WERI-Rb-1 (cell line): ENCODE results near the gene GUCA2B.

ENCODE experiments used
- DNase-seq: peaks from one replicate; pipeline ENCODE4 v3.0.0-alpha.2; 2020
- H3K27ac ChIP-seq: fragments of 250-450 bp; sonication (Bioruptor Pico); 2 replicates; pipeline ENCODE4 v1.5.1; 2020; ENCODE audit warnings: mild to moderate bottlenecking, moderate library complexity
- H3K27me3 ChIP-seq: fragments of 250-450 bp; sonication (Bioruptor Pico); 2 replicates; pipeline ENCODE4 v1.5.1; 2021; ENCODE audit warnings: mild to moderate bottlenecking, low read depth, moderate library complexity; ENCODE audit not compliant: insufficient read depth, severe bottlenecking
- H3K36me3 ChIP-seq: fragments of 250-450 bp; sonication (Bioruptor Pico); 2 replicates; pipeline ENCODE4 v1.5.1; 2020; ENCODE audit warnings: mild to moderate bottlenecking, moderate library complexity
- H3K4me3 ChIP-seq: 2 replicates; pipeline ENCODE4 v1.5.1; 2011; ENCODE audit warnings: low read depth, mild to moderate bottlenecking, control low read depth, low read length
- H3K9me3 ChIP-seq: fragments of 250-450 bp; sonication (Bioruptor Pico); 2 replicates; pipeline ENCODE4 v1.5.1; 2021; ENCODE audit warnings: mild to moderate bottlenecking, moderate library complexity; ENCODE audit not compliant: severe bottlenecking
- TF ChIP-seq, protein P1 (sequence below): IDR thresholded peaks from 2 replicates; pipeline ENCODE4 v1.5.1; 2011; ENCODE audit warnings: low read depth, mild to moderate bottlenecking, control low read depth, inconsistent platforms, low read length

The GUCA2B gene

DNA sequence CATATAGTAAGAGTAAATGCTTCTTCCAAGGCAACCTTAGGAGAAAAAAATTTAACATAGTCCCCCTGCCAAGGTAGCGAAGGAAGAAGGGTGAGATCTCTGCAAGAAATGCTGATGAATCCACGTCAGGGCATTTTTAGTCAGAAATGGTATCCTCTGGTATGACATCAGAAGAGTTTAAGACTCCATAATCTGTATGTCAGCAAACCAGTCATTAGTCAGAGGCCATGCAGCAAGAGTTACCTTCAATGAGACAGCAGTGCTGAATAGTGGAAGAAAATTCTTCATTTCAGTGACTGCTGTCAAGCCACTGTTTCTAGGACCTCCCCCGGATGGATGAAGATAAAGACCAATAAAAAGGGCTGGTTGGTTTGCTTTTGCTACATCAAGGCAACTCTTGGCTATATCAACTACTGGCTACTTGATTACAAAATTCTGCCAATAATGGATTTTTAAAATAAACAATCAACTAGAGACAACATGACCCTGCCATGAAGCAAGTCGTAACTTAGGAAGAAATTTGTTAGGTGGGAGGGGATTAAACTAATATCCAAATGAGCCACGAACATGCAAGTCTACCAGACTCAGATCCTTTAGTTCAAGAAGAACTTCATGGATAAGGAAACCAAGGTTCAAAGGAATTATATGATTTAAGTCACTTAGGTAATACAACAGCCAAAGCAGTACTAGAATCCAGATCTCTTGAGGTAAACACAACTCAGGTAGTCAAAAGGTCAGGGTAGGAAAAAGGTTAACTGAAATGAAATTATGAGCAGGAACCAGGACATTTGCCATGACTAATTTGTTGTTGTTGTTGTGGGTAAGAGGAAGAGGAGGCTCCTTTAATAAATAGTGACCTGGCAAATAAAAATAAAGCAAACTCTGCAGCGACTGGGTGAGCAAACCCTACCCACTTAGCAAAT lies 37.0 kb downstream of the GUCA2B start:
- TF ChIP-seq, protein P1, sequence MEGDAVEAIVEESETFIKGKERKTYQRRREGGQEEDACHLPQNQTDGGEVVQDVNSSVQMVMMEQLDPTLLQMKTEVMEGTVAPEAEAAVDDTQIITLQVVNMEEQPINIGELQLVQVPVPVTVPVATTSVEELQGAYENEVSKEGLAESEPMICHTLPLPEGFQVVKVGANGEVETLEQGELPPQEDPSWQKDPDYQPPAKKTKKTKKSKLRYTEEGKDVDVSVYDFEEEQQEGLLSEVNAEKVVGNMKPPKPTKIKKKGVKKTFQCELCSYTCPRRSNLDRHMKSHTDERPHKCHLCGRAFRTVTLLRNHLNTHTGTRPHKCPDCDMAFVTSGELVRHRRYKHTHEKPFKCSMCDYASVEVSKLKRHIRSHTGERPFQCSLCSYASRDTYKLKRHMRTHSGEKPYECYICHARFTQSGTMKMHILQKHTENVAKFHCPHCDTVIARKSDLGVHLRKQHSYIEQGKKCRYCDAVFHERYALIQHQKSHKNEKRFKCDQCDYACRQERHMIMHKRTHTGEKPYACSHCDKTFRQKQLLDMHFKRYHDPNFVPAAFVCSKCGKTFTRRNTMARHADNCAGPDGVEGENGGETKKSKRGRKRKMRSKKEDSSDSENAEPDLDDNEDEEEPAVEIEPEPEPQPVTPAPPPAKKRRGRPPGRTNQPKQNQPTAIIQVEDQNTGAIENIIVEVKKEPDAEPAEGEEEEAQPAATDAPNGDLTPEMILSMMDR = no peak
- Histone ChIP-seq H3K27ac (no peak overlapping the region), H3K36me3 (peaks cover 54% of the 10 kb centered on the region), H3K27me3 (no peaks in the 10 kb centered on the region), H3K9me3 (no peaks in the 10 kb centered on the region), H3K4me3 (no peak overlapping the region)
- no peak for DNase-seq

- TF ChIP-seq, protein P1 = no peak
- Histone ChIP-seq H3K27me3 (no peaks in the 10 kb centered on the region), H3K4me3 (no peak overlapping the region), H3K36me3 (peaks cover 62% of the 10 kb centered on the region), H3K27ac (no peak overlapping the region), H3K9me3 (no peaks in the 10 kb centered on the region)
- no peak for DNase-seq
Measured at GRCh38 chr1:42191319-42191718, 38.1 kb downstream of the GUCA2B start.

GRCh38 chr1:42192106-42192505 lies 38.9 kb downstream of the GUCA2B start:
- Histone ChIP-seq H3K27me3 (no peaks in the 10 kb centered on the region), H3K4me3 (no peak overlapping the region), H3K27ac (no peak overlapping the region), H3K9me3 (no peaks in the 10 kb centered on the region), H3K36me3 (peaks cover 66% of the 10 kb centered on the region)
- DNase-seq = no peak
- TF ChIP-seq, protein P1 = no peak

DNA sequence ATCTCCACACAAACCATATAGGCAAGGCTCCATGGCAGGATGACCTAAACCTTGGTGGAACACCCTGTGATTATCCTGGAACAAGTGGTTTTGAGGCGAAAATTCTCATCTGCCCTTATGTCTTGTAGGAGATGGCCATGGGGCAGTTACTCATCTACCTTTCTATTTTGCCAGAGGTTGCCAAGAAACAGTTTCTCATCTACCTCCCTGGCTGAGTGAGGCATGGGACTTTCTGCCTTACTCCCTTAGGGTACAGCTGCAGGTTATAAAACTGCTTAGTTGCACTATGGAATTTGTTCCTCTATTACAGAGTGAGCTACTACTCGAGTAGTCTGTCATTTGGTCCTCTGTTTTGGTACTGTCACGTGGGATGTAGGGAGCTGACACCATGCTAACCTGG lies 42.6 kb downstream of the GUCA2B start:
- no peak overlapping the region for H3K4me3 ChIP-seq
- TF ChIP-seq, protein P1 = no peak
- peaks cover 56% of the 10 kb centered on the region for H3K36me3 ChIP-seq
- H3K9me3 ChIP-seq = no peaks in the 10 kb centered on the region
- H3K27me3 ChIP-seq = no peaks in the 10 kb centered on the region
- no peak for DNase-seq
- no peak overlapping the region for H3K27ac ChIP-seq

DNA sequence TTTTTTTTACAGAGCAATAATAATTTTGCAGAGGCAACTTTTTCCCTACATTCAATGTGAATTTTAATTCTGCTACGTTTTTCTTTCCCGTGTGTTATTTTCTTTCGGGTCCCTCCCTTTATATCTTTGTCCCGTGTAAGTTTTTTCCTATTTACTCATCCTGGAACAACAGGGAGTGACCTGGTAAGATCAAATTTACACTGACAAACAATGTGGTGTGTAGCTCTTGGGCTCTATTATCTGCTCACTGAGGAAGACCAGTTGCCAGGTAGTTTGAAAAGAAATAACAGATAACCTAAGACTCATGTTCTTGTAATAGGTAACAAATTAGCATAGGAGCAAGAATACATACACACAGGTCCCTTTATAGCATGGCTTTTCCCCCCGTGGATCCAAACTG lies 45.0 kb downstream of the GUCA2B start:
- DNase-seq = no peak
- H3K36me3 ChIP-seq = peaks cover 56% of the 10 kb centered on the region
- H3K9me3 ChIP-seq = no peaks in the 10 kb centered on the region
- TF ChIP-seq, protein P1 = no peak
- H3K27ac ChIP-seq = no peak overlapping the region
- H3K27me3 ChIP-seq = no peaks in the 10 kb centered on the region
- H3K4me3 ChIP-seq = no peak overlapping the region
